HepG2 (cell line): Measurements from ENCODE around the gene GNG7. TPM values are rescaled to one million over a fixed set of nuclear protein-coding genes. Genes with fewer than 3 reads are reported as not detected.

Source experiments
- ATAC-seq: fragments of 200-7000 bp; cut with Tn5 transposase; 3 replicates; pipeline ENCODE4 v1.9.1; 2020; ENCODE audit warnings: mild to moderate bottlenecking, moderate library complexity
- BruUV-seq: library from RNA; stranded (reverse); fragments of 400-500 nt; replicated peaks from 2 replicates; lab custom pipeline; 2021; lab: Mats Ljungman, UMichigan
- CTCF ChIA-PET: fragments of 300-600 bp; formaldehyde crosslinking; extraction: SDS; loops from one replicate; lab custom pipeline; 2021; ENCODE audit warnings: low total read pairs, inconsistent platforms, low intra/inter-chr PET ratio; lab: Yijun Ruan, JAX
- POLR2A ChIA-PET: fragments of 350-600 bp; sonication (Branson Sonifier 250); formaldehyde crosslinking; loops from one replicate; lab custom pipeline; 2020; ENCODE audit warnings: antibody characterized with exemption, inconsistent platforms; lab: Yijun Ruan, JAX
- DNase-seq: peaks from one replicate; pipeline ENCODE4 v3.0.0-alpha.2; 2015; ENCODE audit warnings: low spot score
- FAIRE-seq: peaks from 3 replicates; lab custom pipeline; 2011; peaks lifted over from hg19 to GRCh38; lab: Jason Lieb, UNC
- H2AFZ ChIP-seq: one replicate; pipeline ENCODE4 v1.6.1; 2011; ENCODE audit warnings: low read length, inconsistent platforms
- H3K27ac ChIP-seq: fragments of 300-600 bp; 3 replicates; pipeline ENCODE4 v1.8.0; 2011; ENCODE audit warnings: mixed run types, mild to moderate bottlenecking, mixed read lengths, low read length, inconsistent platforms; ENCODE audit not compliant: insufficient read depth; ENCODE audit errors: extremely low read length
- H3K27me3 ChIP-seq, 2 experiments: fragments of 200-600 bp in 1 of 2; 2 replicates in 1 of 2; 3 replicates in 1 of 2; pipeline versions ENCODE4 v1.6.0 to v1.8.0; 2011; ENCODE audit warnings: low read length in 2 of 2, mild to moderate bottlenecking in 2 of 2, moderate library complexity in 2 of 2, inconsistent platforms in 1 of 2; ENCODE audit not compliant: insufficient read depth in 2 of 2, control insufficient read depth in 1 of 2
- H3K36me3 ChIP-seq, 2 experiments: fragments of 200-600 bp in 1 of 2; replicated peaks in 1 of 2; 2 replicates in 1 of 2; 3 replicates in 1 of 2; pipeline versions ENCODE4 v1.5.1 to v1.8.0; 2011; ENCODE audit warnings: low read length in 2 of 2, inconsistent platforms in 1 of 2; ENCODE audit not compliant: insufficient read depth in 2 of 2, control insufficient read depth in 1 of 2
- H3K4me1 ChIP-seq: 2 replicates; pipeline ENCODE4 v1.5.1; 2012; ENCODE audit warnings: low read length, inconsistent platforms; ENCODE audit not compliant: insufficient read depth
- H3K4me2 ChIP-seq: 2 replicates; pipeline ENCODE4 v1.6.0; 2011; ENCODE audit warnings: low read depth, low read length, inconsistent platforms
- H3K4me3 ChIP-seq, 3 experiments: fragments of 200-600 bp in 1 of 3; sonication (generic), shearing (Covaris generic) in 1 of 3; replicated peaks in 1 of 3; 2 replicates each; pipeline ENCODE4 v1.5.1; 2011 to 2016; ENCODE audit warnings: low read length in 3 of 3, inconsistent platforms in 2 of 3, low read depth in 2 of 3, mild to moderate bottlenecking in 2 of 3, control low read depth in 1 of 3, mixed read lengths in 1 of 3; ENCODE audit not compliant: insufficient read depth in 1 of 3
- H3K79me2 ChIP-seq: one replicate; pipeline ENCODE4 v1.6.1; 2011; ENCODE audit warnings: low read length, inconsistent platforms; ENCODE audit not compliant: insufficient read depth
- H3K9ac ChIP-seq: 2 replicates; pipeline ENCODE4 v1.6.0; 2011; ENCODE audit warnings: mild to moderate bottlenecking, low read depth, low read length, inconsistent platforms; ENCODE audit not compliant: insufficient read depth
- H3K9me3 ChIP-seq: 2 replicates; pipeline ENCODE4 v1.5.1; 2012; ENCODE audit warnings: mild to moderate bottlenecking, low read length
- H4K20me1 ChIP-seq: 2 replicates; pipeline ENCODE4 v1.6.0; 2011; ENCODE audit warnings: inconsistent platforms, mild to moderate bottlenecking, low read length, moderate library complexity; ENCODE audit not compliant: insufficient read depth
- AFF4 ChIP-seq: sonication (generic); formaldehyde crosslinking; IDR thresholded peaks from 2 replicates; pipeline ENCODE4 v1.4.0; 2020; ENCODE audit warnings: missing genetic modification reagents
- EHMT2 ChIP-seq: fragments of 200-600 bp; sonication (generic); IDR thresholded peaks from 2 replicates; pipeline ENCODE4 v1.7.0; 2017; ENCODE audit warnings: antibody characterized with exemption, low read depth, low read length, borderline replicate concordance
- FOSL2 ChIP-seq: sonication (generic); formaldehyde crosslinking; IDR thresholded peaks from 2 replicates; pipeline ENCODE4 v1.4.0; 2020; ENCODE audit warnings: missing genetic modification reagents
- MNT ChIP-seq: fragments of 450-650 bp; IDR thresholded peaks from 2 replicates; pipeline ENCODE4 v1.6.1; 2016
- SAFB2 ChIP-seq: sonication (generic); formaldehyde crosslinking; IDR thresholded peaks from 2 replicates; pipeline ENCODE4 v1.5.1; 2020; ENCODE audit warnings: missing genetic modification reagents, low read depth, mild to moderate bottlenecking, borderline replicate concordance
- SRF ChIP-seq: IDR thresholded peaks from 2 replicates; pipeline ENCODE4 v1.6.1; 2011; ENCODE audit warnings: mild to moderate bottlenecking, low read depth, low read length, moderate library complexity
- ZKSCAN8 ChIP-seq: IDR thresholded peaks from 2 replicates; pipeline ENCODE4 v1.6.1; 2016; ENCODE audit warnings: borderline replicate concordance, missing genetic modification reagents, missing compliant biosample characterization
- ZNF501 ChIP-seq: sonication (generic); formaldehyde crosslinking; IDR thresholded peaks from 2 replicates; pipeline ENCODE4 v1.5.1; 2020; ENCODE audit warnings: mild to moderate bottlenecking, moderate library complexity, missing genetic modification reagents
- ZNF687 ChIP-seq: sonication (generic); formaldehyde crosslinking; IDR thresholded peaks from 2 replicates; pipeline ENCODE4 v1.5.1; 2020; ENCODE audit warnings: mild to moderate bottlenecking, missing genetic modification reagents, moderate library complexity
- ZSCAN25 ChIP-seq: sonication (generic); formaldehyde crosslinking; IDR thresholded peaks from 2 replicates; pipeline ENCODE4 v1.8.0; 2022; ENCODE audit warnings: mild to moderate bottlenecking, missing genetic modification reagents
- WGBS: methylation state at CpG from one replicate; pipeline ENCODE4 v1.1.6; 2017; ENCODE audit warnings: low lambda C conversion rate; 5-methylcytosine and 5-hydroxymethylcytosine counted together
- in situ Hi-C: cut with HindIII; loops from 2 replicates; pipeline ENCODE4 v1.10.0; 2017; ENCODE audit warnings: low pct_unique_long_range_greater_than_20kb; ENCODE audit not compliant: extremely low pct_ligation_motif_present
- intact Hi-C: fragments of 100-400 bp; cut with micrococcal nuclease; formaldehyde crosslinking; loops from one replicate; pipeline ENCODE4 v1.10.0; 2022; ENCODE audit not compliant: unreplicated experiment
- polyA plus RNA-seq, 8 experiments: library from polyadenylated mRNA; depleted of rRNA in 3 of 8; stranded (reverse) in 7 of 8; unstranded in 1 of 8; fragments of >200 nt; fragmentation: Illumina TruSeq in 4 of 8; extraction: Trizol in 4 of 8; gene quantifications; 2 replicates each; pipeline versions ENCODE4 v1.2.1 to v1.2.3, GENCODE V29; 2011 to 2016; ENCODE audit warnings: low read depth in 4 of 8, missing spikeins in 1 of 8, mixed read lengths in 1 of 8; ENCODE audit not compliant: insufficient read depth in 1 of 8
- total RNA-seq, 5 experiments: library from RNA; depleted of rRNA; stranded (reverse); fragments of >200 nt; fragmentation: Illumina TruSeq; extraction: Trizol; gene quantifications; 2 replicates each; pipeline ENCODE4 v1.2.3, GENCODE V29; 2016; ENCODE audit warnings: low read depth in 1 of 5

The GNG7 gene
- total and polyA plus RNA-seq, 2 of the 13 experiments (the other 11 are each of a cell fraction or from before 2014, with no cell fraction given), result 1.4 to 3.3 TPM

- peak; percentile 47 for TF ChIP-seq ZNF687 (CRISPR knock-in tag)
- TF ChIP-seq ZSCAN25 (CRISPR knock-in tag), result peak; percentile 90
- 0 out of 2 replicates have a peak, but pooled peaks have one; percentile 32 for TF ChIP-seq ZNF501
- TF ChIP-seq EHMT2, result no peak
- TF ChIP-seq SAFB2 (CRISPR knock-in tag), result no peak
- TF ChIP-seq FOSL2 (CRISPR knock-in tag), result 0 out of 2 replicates have a peak, but pooled peaks have one; percentile 45
Observed at GRCh38 chr19:2503521-2504109, 198.9 kb downstream of the GNG7 start (continued).

GRCh38 chr19:2500841-2501261 lies 201.6 kb downstream of the GNG7 start:
- no peak for FAIRE-seq
- ATAC-seq, result no peak
- Histone ChIP-seq H3K9me3 (no peaks in the 10 kb centered on the region), H3K79me2 (no peaks in the 10 kb centered on the region), H3K4me1 (peaks cover 26% of the 10 kb centered on the region), H3K27me3 (peaks cover 4 to 56% of the 10 kb centered on the region in 2 experiments; a peak in 4 of 5 replicates), H3K4me3 (no peak overlapping the region), H3K4me2 (no peak overlapping the region), H3K27ac (no peak overlapping the region), H2AFZ (no peak overlapping the region), H3K36me3 (no peaks in the 10 kb centered on the region), H3K9ac (no peak overlapping the region), H4K20me1 (no peaks in the 10 kb centered on the region)
- intact Hi-C loops, result no loop called here
- WGBS, result 38% methylated on average over 11 of the region's 12 CpGs
- no TSS peak for BruUV-seq
- ChIA-PET POLR2A (no interaction called here), CTCF (no interaction called here)
- in situ Hi-C loops, result no loop called here
- no peak for DNase-seq
- TF ChIP-seq SRF, result no peak
- TF ChIP-seq ZKSCAN8 (CRISPR knock-in tag), result no peak
- TF ChIP-seq MNT, result no peak
- no peak for TF ChIP-seq AFF4 (CRISPR knock-in tag)
